HFFc6 (cell line): Measurements from ENCODE around the gene PRSS8. TPM values are rescaled to one million over a fixed set of nuclear protein-coding genes. Genes with fewer than 3 reads are reported as not detected.
A peak's percentile ranks its signal among the peaks of the same experiment; 100 is the strongest.
"Not testable (repeated sequence)": the region's sequence is repeated elsewhere in the genome, so short reads cannot be mapped to it uniquely, and the experiment has no call there.

ENCODE experiments used
- DNase-seq: peaks from one replicate; pipeline ENCODE4 v3.0.0-alpha.2; 2018
- H3K27ac Mint-ChIP-seq: 2 replicates; pipeline ENCODE4 v1.8.0; 2020; ENCODE audit warnings: mild to moderate bottlenecking, mixed read lengths
- H3K27me3 Mint-ChIP-seq: 2 replicates; pipeline ENCODE4 v1.8.0; 2021; ENCODE audit warnings: mild to moderate bottlenecking, moderate library complexity, mixed read lengths; ENCODE audit not compliant: insufficient read depth
- H3K36me3 Mint-ChIP-seq: 2 replicates; pipeline ENCODE4 v1.8.0; 2021; ENCODE audit warnings: low read depth, mixed read lengths
- H3K4me1 Mint-ChIP-seq: 2 replicates; pipeline ENCODE4 v1.8.0; 2020; ENCODE audit warnings: low read depth, mixed read lengths
- H3K4me3 Mint-ChIP-seq: 2 replicates; pipeline ENCODE4 v1.8.0; 2020; ENCODE audit warnings: mild to moderate bottlenecking, moderate library complexity, mixed read lengths
- H3K9me3 Mint-ChIP-seq: 2 replicates; pipeline ENCODE4 v1.8.0; 2020; ENCODE audit warnings: mild to moderate bottlenecking, mixed read lengths
- CTCF ChIP-seq: fragments of 200-600 bp; sonication (generic); IDR thresholded peaks from 2 replicates; pipeline ENCODE4 v1.5.0; 2021; ENCODE audit warnings: antibody characterized with exemption, mild to moderate bottlenecking
- total RNA-seq, 6 experiments: library from RNA; stranded (reverse); fragmentation: NEBNext Ultra II Directional; extraction: Animal tissue kit (Norgen Biotek cat#: 25700); gene quantifications; 2 replicates in 1 of 6; 3 replicates in 5 of 6; pipeline ENCODE4 v1.2.3, GENCODE V29; 2021

Gene PRSS8
- total RNA-seq, 6 experiments from 2014 or later: not detected

GRCh38 chr16:31106509-31107464, 28.7 kb downstream of the PRSS8 start:
- Mint-ChIP-seq H3K27ac (no peak overlapping the region), H3K36me3 (peaks cover 14% of the 10 kb centered on the region), H3K4me3 (no peak overlapping the region), H3K27me3 (no peaks in the 10 kb centered on the region; the same call in 1 of the 2 replicates), H3K4me1 (peaks cover 19% of the 10 kb centered on the region), H3K9me3 (no peaks in the 10 kb centered on the region)
- DNase-seq: no peak
- TF ChIP-seq CTCF: no peak

GRCh38 chr16:31105677-31106213, 29.8 kb downstream of the PRSS8 start:
- TF ChIP-seq CTCF: peak; percentile 87
- no peaks in the 10 kb centered on the region for H3K9me3 Mint-ChIP-seq
- H3K36me3 Mint-ChIP-seq: peaks cover 14% of the 10 kb centered on the region
- peak; percentile 32 for DNase-seq
- H3K4me3 Mint-ChIP-seq: peak overlapping the region; percentile 20; the same call in 1 of the 2 replicates
- H3K27me3 Mint-ChIP-seq: no peaks in the 10 kb centered on the region
- peak overlapping the region; percentile 64 for H3K27ac Mint-ChIP-seq
- peaks cover 19% of the 10 kb centered on the region for H3K4me1 Mint-ChIP-seq

- H3K4me1 Mint-ChIP-seq: peaks cover 14% of the 10 kb centered on the region
- not testable (repeated sequence) for H3K4me3 Mint-ChIP-seq, H3K27me3 Mint-ChIP-seq, DNase-seq, H3K36me3 Mint-ChIP-seq, H3K9me3 Mint-ChIP-seq, H3K27ac Mint-ChIP-seq
These were observed 34.5 kb downstream of the PRSS8 start for GRCh38 chr16:31100876-31101641.

- peak; percentile 47 for DNase-seq
- no peak overlapping the region for H3K27ac Mint-ChIP-seq
- peaks cover 18% of the 10 kb centered on the region for H3K4me1 Mint-ChIP-seq
- TF ChIP-seq CTCF: no peak
- H3K9me3 Mint-ChIP-seq: peaks cover 6% of the 10 kb centered on the region
- peaks cover 2% of the 10 kb centered on the region; the same call in 1 of the 2 replicates for H3K27me3 Mint-ChIP-seq
- no peak overlapping the region for H3K4me3 Mint-ChIP-seq
- peaks cover 5% of the 10 kb centered on the region for H3K36me3 Mint-ChIP-seq
These were observed 35.5 kb downstream of the PRSS8 start for GRCh38 chr16:31099860-31100638.

GRCh38 chr16:31094424-31095120, 41.0 kb downstream of the PRSS8 start, which contains the start of gene VKORC1:
Gene VKORC1 (minus strand): TSS chr16:31094797. CDS start chr16:31094729, 68 bp downstream.
- Mint-ChIP-seq H3K4me3 (peak within 1 kb of the TSS; percentile 98), H3K36me3 (peaks cover 6% of the 10 kb centered on the region), H3K27ac (peak within 1 kb of the TSS; percentile 85), H3K4me1 (peaks cover 38% of the 10 kb centered on the region), H3K27me3 (peaks cover 4% of the 10 kb centered on the region; the same call in 1 of the 2 replicates), H3K9me3 (peaks cover under 1% of the 10 kb centered on the region; the same call in 1 of the 2 replicates)
- TF ChIP-seq CTCF: no peak
- DNase-seq: peak; percentile 98
